ENCODE results near the gene TBXAS1. TPM values are rescaled to one million over a fixed set of nuclear protein-coding genes. Genes with fewer than 3 reads are reported as not detected.

The TBXAS1 gene
- polyA plus RNA-seq, 1 donor from 2014 or later: 0.93 TPM

GRCh38 chr7:139898483-139898882, 69.4 kb downstream of the TBXAS1 start:
- Histone ChIP-seq H3K36me3 (ENCODE audit: insufficient read depth, low read length) (no peaks in the 10 kb centered on the region), H3K79me2 (replicated peaks; ENCODE audit: insufficient read depth, low read length) (no peaks in the 10 kb centered on the region), H3K27me3 (ENCODE audit: insufficient read depth, low read depth, low read length) (no peaks in the 10 kb centered on the region), H3K27ac (ENCODE audit: low read length) (no peak overlapping the region), H4K20me1 (ENCODE audit: insufficient read depth) (no peaks in the 10 kb centered on the region), H3K4me2 (ENCODE audit: low read length) (no peak overlapping the region), H3K4me3 (ENCODE audit: low read length) (no peak overlapping the region), H3K9ac (ENCODE audit: low read length) (no peak overlapping the region), H2AFZ (ENCODE audit: low read depth, low read length) (no peak overlapping the region), H3K9me3 (ENCODE audit: low read length) (no peaks in the 10 kb centered on the region), H3K9me2 (ENCODE audit: insufficient read depth, low read length) (no peaks in the 10 kb centered on the region), H3F3A (ENCODE audit: insufficient read depth, low read length, poor library complexity, severe bottlenecking) (no peaks in the 10 kb centered on the region)
- TF ChIP-seq, protein P1, sequence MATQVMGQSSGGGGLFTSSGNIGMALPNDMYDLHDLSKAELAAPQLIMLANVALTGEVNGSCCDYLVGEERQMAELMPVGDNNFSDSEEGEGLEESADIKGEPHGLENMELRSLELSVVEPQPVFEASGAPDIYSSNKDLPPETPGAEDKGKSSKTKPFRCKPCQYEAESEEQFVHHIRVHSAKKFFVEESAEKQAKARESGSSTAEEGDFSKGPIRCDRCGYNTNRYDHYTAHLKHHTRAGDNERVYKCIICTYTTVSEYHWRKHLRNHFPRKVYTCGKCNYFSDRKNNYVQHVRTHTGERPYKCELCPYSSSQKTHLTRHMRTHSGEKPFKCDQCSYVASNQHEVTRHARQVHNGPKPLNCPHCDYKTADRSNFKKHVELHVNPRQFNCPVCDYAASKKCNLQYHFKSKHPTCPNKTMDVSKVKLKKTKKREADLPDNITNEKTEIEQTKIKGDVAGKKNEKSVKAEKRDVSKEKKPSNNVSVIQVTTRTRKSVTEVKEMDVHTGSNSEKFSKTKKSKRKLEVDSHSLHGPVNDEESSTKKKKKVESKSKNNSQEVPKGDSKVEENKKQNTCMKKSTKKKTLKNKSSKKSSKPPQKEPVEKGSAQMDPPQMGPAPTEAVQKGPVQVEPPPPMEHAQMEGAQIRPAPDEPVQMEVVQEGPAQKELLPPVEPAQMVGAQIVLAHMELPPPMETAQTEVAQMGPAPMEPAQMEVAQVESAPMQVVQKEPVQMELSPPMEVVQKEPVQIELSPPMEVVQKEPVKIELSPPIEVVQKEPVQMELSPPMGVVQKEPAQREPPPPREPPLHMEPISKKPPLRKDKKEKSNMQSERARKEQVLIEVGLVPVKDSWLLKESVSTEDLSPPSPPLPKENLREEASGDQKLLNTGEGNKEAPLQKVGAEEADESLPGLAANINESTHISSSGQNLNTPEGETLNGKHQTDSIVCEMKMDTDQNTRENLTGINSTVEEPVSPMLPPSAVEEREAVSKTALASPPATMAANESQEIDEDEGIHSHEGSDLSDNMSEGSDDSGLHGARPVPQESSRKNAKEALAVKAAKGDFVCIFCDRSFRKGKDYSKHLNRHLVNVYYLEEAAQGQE (IDR thresholded peaks at IDR 0.05; ENCODE audit: borderline replicate concordance): no peak
- TF ChIP-seq MXI1 (conservative IDR thresholded peaks at IDR 0.05; ENCODE audit: poor library complexity, severe bottlenecking) (no peak), EP300 (conservative IDR thresholded peaks at IDR 0.05; ENCODE audit: poor library complexity, severe bottlenecking) (no peak), TAF1 (IDR thresholded peaks at IDR 0.05; ENCODE audit: low read depth) (no peak), POLR2AphosphoS5 (IDR thresholded peaks at IDR 0.05) (no peak), SMC3 (conservative IDR thresholded peaks at IDR 0.05; ENCODE audit: poor library complexity) (no peak), RAD21 (conservative IDR thresholded peaks at IDR 0.05) (no peak), EZH2 (IDR thresholded peaks at IDR 0.05; ENCODE audit: borderline replicate concordance, insufficient read depth, low read length, poor library complexity, severe bottlenecking) (no peak)
- TF ChIP-seq, protein P2, sequence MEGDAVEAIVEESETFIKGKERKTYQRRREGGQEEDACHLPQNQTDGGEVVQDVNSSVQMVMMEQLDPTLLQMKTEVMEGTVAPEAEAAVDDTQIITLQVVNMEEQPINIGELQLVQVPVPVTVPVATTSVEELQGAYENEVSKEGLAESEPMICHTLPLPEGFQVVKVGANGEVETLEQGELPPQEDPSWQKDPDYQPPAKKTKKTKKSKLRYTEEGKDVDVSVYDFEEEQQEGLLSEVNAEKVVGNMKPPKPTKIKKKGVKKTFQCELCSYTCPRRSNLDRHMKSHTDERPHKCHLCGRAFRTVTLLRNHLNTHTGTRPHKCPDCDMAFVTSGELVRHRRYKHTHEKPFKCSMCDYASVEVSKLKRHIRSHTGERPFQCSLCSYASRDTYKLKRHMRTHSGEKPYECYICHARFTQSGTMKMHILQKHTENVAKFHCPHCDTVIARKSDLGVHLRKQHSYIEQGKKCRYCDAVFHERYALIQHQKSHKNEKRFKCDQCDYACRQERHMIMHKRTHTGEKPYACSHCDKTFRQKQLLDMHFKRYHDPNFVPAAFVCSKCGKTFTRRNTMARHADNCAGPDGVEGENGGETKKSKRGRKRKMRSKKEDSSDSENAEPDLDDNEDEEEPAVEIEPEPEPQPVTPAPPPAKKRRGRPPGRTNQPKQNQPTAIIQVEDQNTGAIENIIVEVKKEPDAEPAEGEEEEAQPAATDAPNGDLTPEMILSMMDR (IDR thresholded peaks at IDR 0.05; ENCODE audit: poor library complexity, severe bottlenecking): no peak

DNA sequence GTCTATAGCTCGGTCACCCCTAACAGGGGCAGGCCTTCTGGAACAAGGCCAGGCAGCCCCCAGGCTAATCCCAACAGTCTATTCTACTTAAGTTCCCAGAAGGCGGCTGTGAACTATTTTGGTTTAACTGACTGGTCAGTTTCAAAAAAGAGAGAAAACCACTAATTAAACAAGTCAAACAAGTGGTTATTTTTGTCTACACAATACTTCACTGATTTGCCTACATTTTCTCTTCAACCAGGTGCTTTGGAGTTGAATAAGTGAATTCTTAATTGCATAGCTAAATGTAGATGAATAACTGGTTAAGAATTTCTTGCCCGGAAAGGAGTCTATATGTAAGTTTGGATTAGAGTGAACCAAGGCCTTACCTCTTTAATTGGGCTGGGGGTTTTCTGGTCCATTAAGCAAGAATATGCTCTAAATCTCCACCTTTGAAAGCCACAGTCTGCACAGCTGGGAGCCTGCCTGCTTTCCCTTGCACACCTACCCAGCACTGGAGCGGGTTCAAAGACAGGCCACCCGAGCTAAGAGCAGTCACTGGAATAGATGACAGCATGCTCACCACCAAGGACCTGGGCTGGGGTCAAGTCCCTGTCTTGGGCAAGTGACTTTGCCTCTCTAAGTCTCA, 70.4 kb downstream of the TBXAS1 start:
- no peaks in the 10 kb centered on the region for H3K36me3 ChIP-seq (ENCODE audit: insufficient read depth, low read length)
- H3K9ac ChIP-seq (ENCODE audit: low read length): no peak overlapping the region
- no peak overlapping the region for H2AFZ ChIP-seq (ENCODE audit: low read depth, low read length)
- no peaks in the 10 kb centered on the region for H4K20me1 ChIP-seq (ENCODE audit: insufficient read depth)
- no peak overlapping the region for H3K27ac ChIP-seq (ENCODE audit: low read length)
- H3K9me3 ChIP-seq (ENCODE audit: low read length): no peaks in the 10 kb centered on the region
- H3K27me3 ChIP-seq (ENCODE audit: insufficient read depth, low read depth, low read length): no peaks in the 10 kb centered on the region
- no peaks in the 10 kb centered on the region for H3K79me2 ChIP-seq (replicated peaks; ENCODE audit: insufficient read depth, low read length)
- H3K4me2 ChIP-seq (ENCODE audit: low read length): no peak overlapping the region
- TF ChIP-seq POLR2AphosphoS5 (IDR thresholded peaks at IDR 0.05) (no peak), TAF1 (IDR thresholded peaks at IDR 0.05; ENCODE audit: low read depth) (no peak), EP300 (conservative IDR thresholded peaks at IDR 0.05; ENCODE audit: poor library complexity, severe bottlenecking) (no peak), RAD21 (conservative IDR thresholded peaks at IDR 0.05) (no peak), EZH2 (IDR thresholded peaks at IDR 0.05; ENCODE audit: borderline replicate concordance, insufficient read depth, low read length, poor library complexity, severe bottlenecking) (no peak), MXI1 (conservative IDR thresholded peaks at IDR 0.05; ENCODE audit: poor library complexity, severe bottlenecking) (no peak), SMC3 (conservative IDR thresholded peaks at IDR 0.05; ENCODE audit: poor library complexity) (no peak)
- TF ChIP-seq, protein P2 (IDR thresholded peaks at IDR 0.05; ENCODE audit: poor library complexity, severe bottlenecking): no peak
- TF ChIP-seq, protein P1 (IDR thresholded peaks at IDR 0.05; ENCODE audit: borderline replicate concordance): no peak
- H3F3A ChIP-seq (ENCODE audit: insufficient read depth, low read length, poor library complexity, severe bottlenecking): no peaks in the 10 kb centered on the region
- no peak overlapping the region for H3K4me3 ChIP-seq (ENCODE audit: low read length)
- H3K9me2 ChIP-seq (ENCODE audit: insufficient read depth, low read length): no peaks in the 10 kb centered on the region

All from neural cell (in vitro differentiated cells).